Endothelial cell of umbilical vein (primary cell): ENCODE results near the gene MAK. TPM values are rescaled to one million over a fixed set of nuclear protein-coding genes. Genes with fewer than 3 reads are reported as not detected.
A peak's percentile ranks its signal among the peaks of the same experiment; 100 is the strongest.

Source experiments
- BruUV-seq: library from RNA; stranded (reverse); fragments of 400-500 nt; replicated peaks from 2 replicates; lab custom pipeline; 2021; lab: Mats Ljungman, UMichigan
- CTCF ChIA-PET: fragments of 300-600, 350-600 bp; sonication (Branson Sonifier 250); formaldehyde crosslinking; loops from one replicate; lab custom pipeline; 2021; ENCODE audit warnings: antibody characterized with exemption, inconsistent platforms; lab: Charles Lee
- POLR2A ChIA-PET: fragments of 300-600, 350-600 bp; sonication (Branson Sonifier 250); formaldehyde crosslinking; loops from one replicate; lab custom pipeline; 2021; ENCODE audit warnings: antibody characterized with exemption, inconsistent platforms; lab: Charles Lee
- DNase-seq: peaks from one replicate; pipeline ENCODE4 v3.0.0-alpha.2; 2011; ENCODE audit warnings: low read depth, low spot score
- FAIRE-seq: peaks from 2 replicates; lab custom pipeline; 2011; peaks lifted over from hg19 to GRCh38; lab: Jason Lieb, UNC
- H2AFZ ChIP-seq: 2 replicates; pipeline ENCODE4 v1.6.0; 2012; ENCODE audit warnings: low read depth, low read length, control low read depth, inconsistent platforms
- H3K27ac ChIP-seq: 2 replicates; pipeline ENCODE4 v1.5.1; 2011; ENCODE audit warnings: low read depth, mild to moderate bottlenecking, control low read depth, low read length, moderate library complexity; ENCODE audit not compliant: insufficient read depth
- H3K27me3 ChIP-seq, 2 experiments: 2 replicates each; pipeline versions ENCODE4 v1.6.0 to v1.6.1; 2011; ENCODE audit warnings: low read length in 2 of 2, mixed read lengths in 1 of 2; ENCODE audit not compliant: control insufficient read depth in 2 of 2, insufficient read depth in 2 of 2
- H3K36me3 ChIP-seq, 2 experiments: 2 replicates in 1 of 2; 3 replicates in 1 of 2; pipeline ENCODE4 v1.5.1; 2011; ENCODE audit warnings: low read length in 2 of 2, mild to moderate bottlenecking in 1 of 2, moderate library complexity in 1 of 2; ENCODE audit not compliant: control insufficient read depth in 2 of 2, insufficient read depth in 2 of 2; ENCODE audit errors: extremely low read depth in 1 of 2
- H3K4me1 ChIP-seq: 3 replicates; pipeline ENCODE4 v1.5.1; 2011; ENCODE audit warnings: mild to moderate bottlenecking, low read length; ENCODE audit not compliant: control insufficient read depth, insufficient read depth; ENCODE audit errors: extremely low read depth
- H3K4me2 ChIP-seq: 2 replicates; pipeline ENCODE4 v1.6.1; 2011; ENCODE audit warnings: low read length, control low read depth, mixed read lengths; ENCODE audit not compliant: insufficient read depth
- H3K4me3 ChIP-seq, 3 experiments: fragments of 200-600 bp in 1 of 3; sonication (generic), shearing (Covaris generic) in 1 of 3; replicated peaks in 1 of 3; 2 replicates each; pipeline ENCODE4 v1.5.1; 2011 to 2016; ENCODE audit warnings: control low read depth in 3 of 3, low read length in 3 of 3, mild to moderate bottlenecking in 2 of 3, inconsistent platforms in 1 of 3, low read depth in 1 of 3, moderate library complexity in 1 of 3; ENCODE audit not compliant: insufficient read depth in 1 of 3
- H3K79me2 ChIP-seq: 2 replicates; pipeline ENCODE4 v1.6.0; 2012; ENCODE audit warnings: low read length, inconsistent platforms; ENCODE audit not compliant: control insufficient read depth, insufficient read depth
- H3K9ac ChIP-seq: replicated peaks from 2 replicates; pipeline ENCODE3; 2011; ENCODE audit warnings: low read length, control low read depth; ENCODE audit not compliant: insufficient read depth; ENCODE audit errors: extremely low read depth
- H3K9me1 ChIP-seq: replicated peaks from 3 replicates; pipeline ENCODE4 v1.6.0; 2011; ENCODE audit warnings: mild to moderate bottlenecking, low read length; ENCODE audit not compliant: control insufficient read depth, insufficient read depth; ENCODE audit errors: extremely low read depth
- H3K9me3 ChIP-seq: replicated peaks from 2 replicates; pipeline ENCODE4 v1.5.1; 2012; ENCODE audit warnings: low read length, inconsistent platforms; ENCODE audit not compliant: control insufficient read depth, insufficient read depth
- H4K20me1 ChIP-seq: replicated peaks from 2 replicates; pipeline ENCODE3; 2011; ENCODE audit warnings: mild to moderate bottlenecking, low read length; ENCODE audit not compliant: control insufficient read depth, insufficient read depth; ENCODE audit errors: extremely low read depth
- CTCF ChIP-seq, 2 donors: IDR thresholded peaks; 1 replicate in 1 of 2; 2 replicates in 1 of 2; pipeline ENCODE4 v1.5.1; 2011; ENCODE audit warnings: low read length in 2 of 2, mild to moderate bottlenecking in 2 of 2, moderate library complexity in 2 of 2, control low read depth in 1 of 2, inconsistent platforms in 1 of 2, low read depth in 1 of 2; ENCODE audit not compliant: insufficient read depth in 1 of 2; ENCODE audit errors: extremely low read depth in 1 of 2
- EZH2 ChIP-seq: IDR thresholded peaks from 2 replicates; pipeline ENCODE4 v1.6.1; 2012; ENCODE audit warnings: borderline replicate concordance, low read depth, mild to moderate bottlenecking, moderate library complexity, low read length, inconsistent platforms; ENCODE audit not compliant: severe bottlenecking
- FOS ChIP-seq: IDR thresholded peaks from 2 replicates; pipeline ENCODE4 v1.6.1; 2011; ENCODE audit warnings: mild to moderate bottlenecking, low read length, moderate library complexity, borderline replicate concordance; ENCODE audit not compliant: insufficient read depth
- GATA2 ChIP-seq: IDR thresholded peaks from 2 replicates; pipeline ENCODE4 v1.7.0; 2011; ENCODE audit warnings: low read depth, mild to moderate bottlenecking, moderate library complexity, mixed read lengths, low read length; ENCODE audit not compliant: insufficient read length, insufficient read depth
- JUN ChIP-seq: IDR thresholded peaks from 2 replicates; pipeline ENCODE4 v1.6.1; 2011; ENCODE audit warnings: borderline replicate concordance, low read depth; ENCODE audit not compliant: insufficient read length, insufficient read depth
- MYC ChIP-seq: IDR thresholded peaks from one replicate; pipeline ENCODE4 v1.6.1; 2011; ENCODE audit warnings: mild to moderate bottlenecking, low read depth, low read length
- POLR2A ChIP-seq: IDR thresholded peaks from 2 replicates; pipeline ENCODE4 v1.6.1; 2012; ENCODE audit warnings: low read depth, mild to moderate bottlenecking, control low read depth, low read length
- POLR2AphosphoS5 ChIP-seq: IDR thresholded peaks from 2 replicates; pipeline ENCODE4 v1.6.1; 2012; ENCODE audit warnings: low read depth, mild to moderate bottlenecking, control low read depth, low read length, moderate library complexity; ENCODE audit not compliant: insufficient read depth
- dilution Hi-C: fragments of 300-500 bp; cut with MboI; formaldehyde crosslinking; loops from one replicate; pipeline ENCODE4 v1.15.0; 2019; ENCODE audit warnings: low sequenced_read_pairs; ENCODE audit not compliant: extremely low pct_ligation_motif_present
- intact Hi-C: fragments of 100-400 bp; cut with micrococcal nuclease; formaldehyde crosslinking; loops from one replicate; pipeline ENCODE4 v1.10.0; 2022
- polyA plus RNA-seq, 4 experiments: library from polyadenylated mRNA; depleted of rRNA in 3 of 4; stranded (reverse) in 3 of 4; unstranded in 1 of 4; fragments of >200 nt; gene quantifications; 2 replicates each; pipeline versions ENCODE4 v1.2.1 to v1.2.3, GENCODE V29; 2011 to 2012; ENCODE audit warnings: missing spikeins in 1 of 4
- total RNA-seq: library from RNA; stranded (reverse); gene quantifications from 2 replicates; pipeline ENCODE4 v1.2.3, GENCODE V29; 2021
- TF ChIP-seq, protein P1 (sequence below): IDR thresholded peaks from 2 replicates; pipeline ENCODE4 v1.6.1; 2011; ENCODE audit not compliant: insufficient read depth, insufficient read length

Gene MAK
- total and polyA plus RNA-seq, 2 donors (not counting 3 experiments of a cell fraction or from before 2014, with no cell fraction given): not detected

DNA sequence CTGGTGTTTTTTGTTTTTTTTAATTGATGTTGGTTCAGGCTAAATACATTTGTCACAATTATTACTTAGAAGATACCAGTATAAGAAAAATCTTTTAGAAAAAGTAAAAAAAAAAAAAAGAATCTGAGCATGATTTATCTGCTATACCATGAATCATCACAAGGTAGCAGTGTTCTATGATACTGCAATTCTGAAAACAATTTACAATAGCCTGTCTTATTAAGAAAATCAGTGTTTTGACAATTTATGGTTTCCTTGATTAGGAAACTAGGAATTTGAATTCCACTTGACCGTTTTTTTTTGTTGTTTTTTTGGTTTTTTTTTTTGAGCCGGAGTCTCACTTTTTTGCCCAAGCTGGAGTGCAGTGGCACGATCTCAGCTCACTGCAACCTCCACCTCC lies 9.3 kb upstream of the MAK start:
- Histone ChIP-seq H3K27ac (no peak overlapping the region), H3K4me3 (no peak overlapping the region), H4K20me1 (no peaks in the 10 kb centered on the region), H3K79me2 (no peaks in the 10 kb centered on the region), H3K9me3 (no peaks in the 10 kb centered on the region), H3K9ac (no peak overlapping the region), H3K4me1 (no peaks in the 10 kb centered on the region), H2AFZ (no peak overlapping the region), H3K4me2 (no peak overlapping the region), H3K27me3 (peaks cover 0 to 2% of the 10 kb centered on the region in 2 experiments), H3K36me3 (no peaks in the 10 kb centered on the region), H3K9me1 (no peaks in the 10 kb centered on the region)
- TF ChIP-seq POLR2A: no peak
- TF ChIP-seq FOS: no peak
- TF ChIP-seq CTCF (IDR thresholded peaks at IDR 0.05; ENCODE audit: extremely low read depth in 1 of 2, insufficient read depth in 1 of 2, low read depth in 1 of 2, low read length in 2 of 2): no peak
- no peak for TF ChIP-seq POLR2AphosphoS5
- no peak for TF ChIP-seq GATA2
- TF ChIP-seq EZH2: no peak
- no peak for TF ChIP-seq JUN
- TF ChIP-seq, protein P1, sequence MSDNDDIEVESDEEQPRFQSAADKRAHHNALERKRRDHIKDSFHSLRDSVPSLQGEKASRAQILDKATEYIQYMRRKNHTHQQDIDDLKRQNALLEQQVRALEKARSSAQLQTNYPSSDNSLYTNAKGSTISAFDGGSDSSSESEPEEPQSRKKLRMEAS: no peak
- no peak for TF ChIP-seq MYC
- dilution Hi-C loops (no loop called here), intact Hi-C loops (loop anchor here (10.0 kb wide), 1 partner anchor 197 kb away; the partner anchor contains the start of gene ELOVL2)
- POLR2A ChIA-PET: no interaction called here
- CTCF ChIA-PET: interaction anchor here (0.6 to 3.2 kb wide), 2 partner anchors 156 to 222 kb away, joined by 3 to 17 read pairs; no protein-coding TSS in a partner anchor
- DNase-seq (no peak), FAIRE-seq (peak; percentile 54)
- no TSS peak for BruUV-seq
